ENCODE results near the gene METTL24.
"Not testable (repeated sequence)": the region's sequence is repeated elsewhere in the genome, so short reads cannot be mapped to it uniquely, and the experiment has no call there.

METTL24 gene

DNA sequence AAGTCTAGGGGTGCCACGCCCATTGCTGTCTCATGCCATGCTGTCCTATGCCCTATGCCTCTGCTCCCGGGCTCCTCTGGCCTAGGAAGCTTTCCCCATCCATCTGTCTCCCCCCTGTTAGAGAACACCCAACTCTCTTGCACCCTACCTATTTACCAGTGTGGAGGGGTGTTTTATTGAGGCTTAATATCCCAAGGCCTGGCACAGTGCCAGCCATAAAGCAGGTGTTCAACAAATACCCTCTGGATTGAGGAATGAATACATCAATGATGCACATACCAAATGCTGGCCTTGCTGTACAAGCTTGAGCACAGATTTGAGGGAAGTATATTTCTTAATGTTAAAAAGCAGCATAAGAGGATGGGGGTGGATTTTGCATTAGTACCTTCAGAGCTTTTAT, 38.3 kb downstream of the METTL24 start:
- H3K36me3 Mint-ChIP-seq: peaks cover 3% of the 10 kb centered on the region
- no peaks in the 10 kb centered on the region for H3K9me3 Mint-ChIP-seq (ENCODE audit: low read depth)
- H3K27me3 Mint-ChIP-seq: no peaks in the 10 kb centered on the region
- no peak overlapping the region for H3K27ac Mint-ChIP-seq
- H3K4me3 Mint-ChIP-seq: no peak overlapping the region
- peaks cover 14% of the 10 kb centered on the region for H3K4me1 Mint-ChIP-seq (ENCODE audit: low read depth)

DNA sequence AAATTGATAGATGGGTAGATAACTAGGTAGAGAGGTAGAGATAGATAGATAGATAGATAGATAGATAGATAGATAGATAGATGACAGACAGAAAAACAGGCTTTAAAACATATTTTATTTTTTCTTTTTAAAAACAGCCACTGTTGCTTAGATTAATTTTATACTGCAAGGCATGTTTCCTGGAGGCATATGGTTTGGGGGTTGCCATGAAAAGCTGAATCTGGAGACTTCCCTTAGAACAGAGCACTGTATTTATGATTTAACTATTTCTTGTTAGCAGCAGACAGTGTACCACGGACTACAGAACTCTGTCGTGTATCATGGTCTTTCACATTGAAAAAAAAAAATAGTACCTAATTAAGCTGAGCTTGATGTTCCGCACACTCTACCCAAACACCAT, 38.8 kb downstream of the METTL24 start:
- Mint-ChIP-seq H3K27ac (no peak overlapping the region), H3K9me3 (ENCODE audit: low read depth) (no peaks in the 10 kb centered on the region), H3K27me3 (no peaks in the 10 kb centered on the region), H3K36me3 (peaks cover 3% of the 10 kb centered on the region), H3K4me1 (ENCODE audit: low read depth) (peaks cover 11% of the 10 kb centered on the region), H3K4me3 (no peak overlapping the region)

DNA sequence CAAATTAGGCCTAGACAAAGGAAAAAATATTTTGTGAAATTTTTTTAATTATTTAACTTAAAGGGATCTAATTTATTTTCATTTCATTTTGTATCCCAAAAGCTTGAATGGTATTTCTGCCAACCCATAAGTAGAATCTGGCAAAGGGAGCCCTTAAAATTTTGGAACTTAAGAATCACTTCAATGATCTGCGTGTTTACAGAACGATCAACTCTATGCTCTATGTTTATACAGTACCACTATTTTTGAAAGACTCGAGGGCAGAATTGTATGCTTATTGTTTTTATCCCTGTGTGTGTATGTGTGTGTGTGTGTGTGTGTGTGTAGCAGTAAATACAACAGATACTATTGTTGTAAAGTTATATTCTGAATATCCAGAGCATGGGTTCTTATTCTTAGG, 39.2 kb downstream of the METTL24 start:
- no peaks in the 10 kb centered on the region for H3K27me3 Mint-ChIP-seq
- H3K27ac Mint-ChIP-seq: no peak overlapping the region
- H3K4me3 Mint-ChIP-seq: no peak overlapping the region
- no peaks in the 10 kb centered on the region for H3K9me3 Mint-ChIP-seq (ENCODE audit: low read depth)
- peaks cover 10% of the 10 kb centered on the region for H3K4me1 Mint-ChIP-seq (ENCODE audit: low read depth)
- peaks cover 3% of the 10 kb centered on the region for H3K36me3 Mint-ChIP-seq

DNA sequence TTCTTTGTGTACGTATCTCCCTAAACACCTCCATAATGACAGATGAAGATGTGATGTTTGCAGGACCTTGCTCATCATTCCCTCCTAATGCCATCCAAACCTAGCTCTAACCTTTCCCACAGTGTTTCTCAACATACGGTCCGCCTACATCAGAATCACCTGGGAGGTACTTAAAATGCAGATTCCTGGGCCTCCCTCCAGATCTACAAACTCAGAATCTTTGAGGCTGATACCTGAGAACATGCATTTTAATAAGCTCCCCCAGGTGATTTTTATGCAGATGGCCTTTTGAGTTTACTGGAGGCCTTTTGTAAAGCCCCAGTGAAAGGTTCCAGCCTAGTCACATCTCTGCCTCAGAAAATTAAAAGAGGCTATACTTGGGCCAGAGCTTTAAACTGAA, 40.5 kb downstream of the METTL24 start:
- no peak overlapping the region for H3K27ac Mint-ChIP-seq
- no peaks in the 10 kb centered on the region for H3K27me3 Mint-ChIP-seq
- H3K36me3 Mint-ChIP-seq: peaks cover 3% of the 10 kb centered on the region
- H3K4me3 Mint-ChIP-seq: no peak overlapping the region
- no peaks in the 10 kb centered on the region for H3K9me3 Mint-ChIP-seq (ENCODE audit: low read depth)
- peaks cover 3% of the 10 kb centered on the region for H3K4me1 Mint-ChIP-seq (ENCODE audit: low read depth)

DNA sequence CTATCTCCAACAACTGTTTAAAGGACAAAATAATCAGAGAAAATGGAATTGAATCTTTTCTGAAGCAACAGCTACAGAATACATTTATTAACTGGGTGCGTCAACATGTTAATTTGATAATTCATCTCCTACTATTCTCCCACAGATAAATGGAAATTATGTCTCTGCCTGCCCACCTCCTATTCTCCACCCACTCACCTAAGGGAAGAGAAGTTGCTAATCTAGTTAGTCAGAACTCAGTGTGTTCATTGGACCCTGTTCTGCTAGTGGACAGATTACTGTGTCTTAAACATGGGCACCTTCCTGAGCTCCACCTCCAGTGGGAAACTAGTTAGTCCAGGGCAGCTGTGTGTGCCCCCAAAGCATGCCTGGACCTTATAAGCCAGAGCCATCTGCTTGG, 41.0 kb downstream of the METTL24 start:
- no peaks in the 10 kb centered on the region for H3K9me3 Mint-ChIP-seq (ENCODE audit: low read depth)
- H3K4me3 Mint-ChIP-seq: no peak overlapping the region
- peaks cover 3% of the 10 kb centered on the region for H3K36me3 Mint-ChIP-seq
- H3K4me1 Mint-ChIP-seq (ENCODE audit: low read depth): peaks cover 1% of the 10 kb centered on the region
- H3K27ac Mint-ChIP-seq: no peak overlapping the region
- no peaks in the 10 kb centered on the region for H3K27me3 Mint-ChIP-seq

DNA sequence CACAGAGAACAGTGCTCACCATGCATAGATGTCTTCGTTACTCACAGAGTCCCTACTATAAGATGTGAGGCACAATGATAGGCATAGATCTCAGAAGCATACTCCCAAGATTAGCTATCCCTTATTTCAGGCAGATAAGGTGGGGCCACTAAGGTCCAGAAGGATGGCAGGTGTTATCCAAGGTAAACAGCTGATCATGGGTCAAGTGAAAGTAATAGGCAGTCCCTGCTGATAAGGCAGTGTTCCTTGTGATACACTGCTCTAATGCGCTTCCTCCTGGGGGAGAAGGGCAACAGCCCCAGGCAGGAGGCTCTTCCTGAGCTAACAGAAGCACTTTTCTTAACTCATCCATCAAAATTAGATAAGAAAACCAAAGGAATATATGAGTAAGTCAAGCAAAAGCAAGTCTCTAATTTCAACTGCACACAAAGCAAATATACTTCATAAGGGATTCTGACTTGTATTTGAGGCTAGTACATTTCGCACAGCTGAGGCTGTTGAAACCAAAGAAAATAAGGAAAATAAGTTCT, 42.2 kb downstream of the METTL24 start:
- no peaks in the 10 kb centered on the region for H3K27me3 Mint-ChIP-seq
- H3K27ac Mint-ChIP-seq: no peak overlapping the region
- no peaks in the 10 kb centered on the region for H3K9me3 Mint-ChIP-seq (ENCODE audit: low read depth)
- peaks cover 3% of the 10 kb centered on the region for H3K36me3 Mint-ChIP-seq
- no peaks in the 10 kb centered on the region for H3K4me1 Mint-ChIP-seq (ENCODE audit: low read depth)
- no peak overlapping the region for H3K4me3 Mint-ChIP-seq

DNA sequence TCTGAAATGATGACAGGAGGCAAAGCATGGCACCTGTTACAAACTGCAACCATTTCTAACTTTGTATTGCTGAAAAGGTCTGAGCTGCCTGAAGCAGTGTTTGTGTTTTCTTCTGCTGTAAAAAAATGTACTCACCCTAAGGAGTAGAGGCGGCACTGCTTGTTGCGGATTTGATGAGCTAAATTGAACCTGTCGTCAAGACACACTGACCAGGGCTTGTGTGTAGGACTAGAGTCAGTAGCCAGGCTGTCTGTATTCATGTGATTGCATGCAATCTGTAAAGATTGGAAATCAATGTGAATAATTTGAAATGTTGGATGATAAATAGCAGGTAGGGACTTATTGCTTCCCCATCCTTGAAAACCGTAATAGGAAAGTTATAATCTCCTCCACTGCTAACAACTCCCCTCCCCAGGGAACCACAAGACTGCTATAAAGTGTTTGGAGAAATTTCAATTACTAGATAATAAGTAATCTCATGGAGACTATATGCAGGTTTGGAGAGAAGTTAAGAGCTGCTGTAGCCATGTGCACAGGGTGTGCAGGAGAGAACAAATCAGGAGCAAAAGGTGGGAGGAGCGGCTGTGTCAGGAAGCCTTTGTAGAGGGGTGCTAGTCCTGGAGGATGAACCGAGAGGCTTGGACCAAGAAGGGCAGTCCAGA, 42.8 kb downstream of the METTL24 start:
- no peaks in the 10 kb centered on the region for H3K27me3 Mint-ChIP-seq
- no peaks in the 10 kb centered on the region for H3K9me3 Mint-ChIP-seq (ENCODE audit: low read depth)
- no peak overlapping the region for H3K27ac Mint-ChIP-seq
- no peaks in the 10 kb centered on the region for H3K4me1 Mint-ChIP-seq (ENCODE audit: low read depth)
- peaks cover 5% of the 10 kb centered on the region for H3K36me3 Mint-ChIP-seq
- no peak overlapping the region for H3K4me3 Mint-ChIP-seq

DNA sequence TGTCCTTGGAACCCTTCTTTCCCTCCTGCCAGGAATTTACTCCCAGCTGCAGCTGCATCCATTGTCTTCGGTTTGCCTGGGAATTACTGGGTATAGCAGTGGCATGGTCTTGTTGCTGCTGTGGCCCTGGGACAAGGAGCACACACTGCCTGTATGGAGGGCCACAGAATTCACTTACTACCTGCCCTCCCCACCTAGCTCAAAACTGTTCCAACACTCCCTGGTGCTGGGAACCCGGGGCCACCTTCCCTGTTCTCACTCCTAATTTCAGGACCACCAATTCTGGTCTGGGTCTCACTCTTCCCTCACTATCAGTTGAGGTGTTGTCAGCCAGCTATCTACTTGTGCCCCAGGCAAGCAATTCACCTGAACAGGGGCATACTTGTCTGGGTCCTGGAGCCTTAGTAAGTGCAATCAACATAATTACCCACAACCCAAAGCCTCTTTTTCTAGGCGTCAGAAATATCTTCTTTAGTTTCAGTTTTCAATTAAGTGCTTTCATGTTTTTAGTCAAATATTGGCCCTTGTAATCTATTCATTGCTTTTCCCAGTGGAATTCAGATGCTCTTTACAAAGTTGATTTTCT, 47.2 kb downstream of the METTL24 start:
- H3K9me3 Mint-ChIP-seq (ENCODE audit: low read depth): peaks cover 10% of the 10 kb centered on the region
- no peaks in the 10 kb centered on the region for H3K4me1 Mint-ChIP-seq (ENCODE audit: low read depth)
- H3K27ac Mint-ChIP-seq: no peak overlapping the region
- no peaks in the 10 kb centered on the region for H3K27me3 Mint-ChIP-seq
- H3K4me3 Mint-ChIP-seq: no peak overlapping the region
- peaks cover 8% of the 10 kb centered on the region for H3K36me3 Mint-ChIP-seq

DNA sequence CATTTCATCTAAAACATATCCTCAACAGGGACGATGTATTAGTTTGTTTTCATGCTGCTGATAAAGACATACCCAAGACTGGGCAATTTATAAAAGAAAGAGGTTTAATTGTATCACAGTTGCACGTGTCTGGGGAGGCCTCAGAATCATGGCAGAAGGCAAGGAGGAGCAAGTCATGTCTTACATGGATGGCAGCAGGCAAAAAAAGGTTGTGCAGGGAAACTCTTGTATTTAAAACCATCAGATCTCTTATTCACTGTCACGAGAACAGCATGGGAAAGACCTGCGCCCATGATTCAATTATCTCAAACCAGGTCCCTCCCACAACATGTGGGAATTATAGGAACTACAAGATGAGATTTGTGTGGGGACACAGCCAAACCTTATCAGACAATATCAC, 48.7 kb downstream of the METTL24 start:
- not testable (repeated sequence) for H3K27ac Mint-ChIP-seq; H3K36me3 Mint-ChIP-seq; H3K4me3 Mint-ChIP-seq; H3K27me3 Mint-ChIP-seq; H3K4me1 Mint-ChIP-seq (ENCODE audit: low read depth)
- H3K9me3 Mint-ChIP-seq (ENCODE audit: low read depth): peaks cover 10% of the 10 kb centered on the region

DNA sequence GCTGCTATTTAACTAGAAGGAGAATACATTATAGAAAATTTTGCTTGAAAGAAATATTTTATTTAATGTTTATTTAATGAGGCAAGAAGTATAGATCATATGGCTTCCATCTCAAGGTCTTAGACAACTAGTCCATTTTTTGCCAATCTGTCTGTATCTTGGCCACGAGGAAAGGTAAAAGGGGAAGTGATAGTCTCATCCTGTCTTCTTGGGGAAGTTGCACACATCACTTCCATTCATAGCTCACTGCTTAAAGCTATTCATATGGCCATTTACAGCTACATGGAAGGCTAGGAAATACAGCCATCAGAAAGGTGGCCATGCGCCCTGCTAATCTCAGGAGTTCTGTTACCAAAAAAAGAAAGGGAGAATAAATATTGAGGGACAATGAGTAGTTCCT, 50.8 kb downstream of the METTL24 start:
- Mint-ChIP-seq H3K4me1 (ENCODE audit: low read depth) (peaks cover 9% of the 10 kb centered on the region), H3K36me3 (peaks cover 8% of the 10 kb centered on the region), H3K27me3 (no peaks in the 10 kb centered on the region), H3K27ac (no peak overlapping the region), H3K9me3 (ENCODE audit: low read depth) (peaks cover 10% of the 10 kb centered on the region), H3K4me3 (no peak overlapping the region)

DNA sequence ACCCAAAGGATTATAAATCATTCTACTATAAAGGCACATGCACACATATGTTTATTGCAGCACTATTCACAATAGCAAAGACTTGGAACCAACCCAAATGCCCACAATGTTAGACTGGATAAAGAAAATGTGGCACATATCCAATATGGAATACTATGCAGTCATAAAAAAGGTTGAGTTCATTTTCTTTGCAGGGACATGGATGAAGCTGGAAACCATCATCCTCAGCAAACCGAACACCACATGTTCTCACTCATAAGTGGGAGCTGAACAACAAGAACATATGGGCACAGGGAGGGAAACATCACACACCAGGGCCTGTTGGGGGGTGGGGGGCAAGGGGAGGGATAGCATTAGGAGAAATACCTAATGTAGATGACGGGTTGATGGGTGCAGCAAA, 52.3 kb downstream of the METTL24 start:
- H3K27ac Mint-ChIP-seq; H3K4me3 Mint-ChIP-seq; H3K36me3 Mint-ChIP-seq; H3K4me1 Mint-ChIP-seq (ENCODE audit: low read depth); H3K27me3 Mint-ChIP-seq: not testable (repeated sequence)
- peaks cover 10% of the 10 kb centered on the region for H3K9me3 Mint-ChIP-seq (ENCODE audit: low read depth)

DNA sequence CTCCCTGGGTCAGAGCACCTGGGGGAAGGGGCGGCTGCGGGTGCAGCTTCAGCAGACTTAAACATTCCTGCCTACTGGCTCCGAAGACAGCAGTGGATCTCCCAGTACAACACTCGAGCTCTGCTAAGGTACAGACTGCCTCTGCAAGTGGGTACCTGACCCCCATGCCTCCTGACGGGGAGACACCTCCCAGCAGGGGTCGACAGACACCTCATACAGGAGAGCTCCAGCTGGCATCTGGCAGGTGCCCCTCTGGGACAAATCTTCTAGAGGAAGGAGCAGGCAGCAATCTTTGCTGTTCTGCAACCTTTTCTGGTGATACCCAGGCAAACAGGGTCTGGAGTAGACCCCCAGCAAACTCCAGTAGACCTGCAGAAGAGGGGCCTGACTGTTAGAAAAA, 54.5 kb downstream of the METTL24 start:
- not testable (repeated sequence) for H3K4me3 Mint-ChIP-seq; H3K27ac Mint-ChIP-seq; H3K36me3 Mint-ChIP-seq; H3K9me3 Mint-ChIP-seq (ENCODE audit: low read depth); H3K27me3 Mint-ChIP-seq; H3K4me1 Mint-ChIP-seq (ENCODE audit: low read depth)

DNA sequence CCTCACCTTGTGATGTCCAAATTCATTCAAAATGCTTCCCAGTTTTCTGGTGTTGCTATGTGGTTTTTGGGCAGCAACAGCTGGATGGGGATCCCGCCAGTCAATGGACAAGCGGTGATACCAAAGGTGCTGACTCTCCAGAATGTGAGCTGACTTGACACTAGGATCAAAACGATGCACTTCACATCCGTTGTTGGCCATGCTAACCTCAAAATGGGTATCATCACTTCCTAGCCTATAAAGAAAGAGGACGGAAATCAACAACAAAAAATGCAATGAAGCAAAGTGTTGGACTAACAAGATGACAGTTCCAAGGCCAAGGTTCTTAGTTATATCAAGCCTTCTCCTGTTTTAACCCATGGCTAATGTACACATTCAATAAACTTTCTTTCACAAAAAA, 59.2 kb downstream of the METTL24 start:
- Mint-ChIP-seq H3K27me3 (no peaks in the 10 kb centered on the region), H3K4me3 (no peak overlapping the region), H3K36me3 (no peaks in the 10 kb centered on the region), H3K27ac (no peak overlapping the region), H3K9me3 (ENCODE audit: low read depth) (no peaks in the 10 kb centered on the region), H3K4me1 (ENCODE audit: low read depth) (peaks cover 23% of the 10 kb centered on the region)

DNA sequence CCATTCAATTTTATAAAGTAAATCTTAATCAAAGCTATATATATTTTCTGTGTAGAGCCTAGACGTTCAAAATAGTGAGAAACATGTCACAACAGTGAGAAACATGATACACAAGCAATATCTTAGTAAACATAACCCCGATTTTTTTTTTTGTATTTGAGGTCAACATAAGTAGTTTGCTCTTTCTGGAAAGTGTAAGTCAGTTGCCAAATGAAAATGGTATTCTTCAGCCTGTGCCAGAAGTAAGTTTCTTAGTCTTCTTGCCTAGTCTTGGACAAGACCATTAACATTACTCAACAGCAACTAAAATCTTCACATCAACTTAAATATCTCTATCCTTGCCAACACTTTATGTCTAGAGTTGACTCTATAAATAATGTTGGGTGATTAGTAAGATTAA, 59.7 kb downstream of the METTL24 start:
- H3K9me3 Mint-ChIP-seq (ENCODE audit: low read depth): no peaks in the 10 kb centered on the region
- H3K36me3 Mint-ChIP-seq: no peaks in the 10 kb centered on the region
- H3K4me1 Mint-ChIP-seq (ENCODE audit: low read depth): peaks cover 23% of the 10 kb centered on the region
- no peaks in the 10 kb centered on the region for H3K27me3 Mint-ChIP-seq
- H3K4me3 Mint-ChIP-seq: no peak overlapping the region
- H3K27ac Mint-ChIP-seq: no peak overlapping the region

DNA sequence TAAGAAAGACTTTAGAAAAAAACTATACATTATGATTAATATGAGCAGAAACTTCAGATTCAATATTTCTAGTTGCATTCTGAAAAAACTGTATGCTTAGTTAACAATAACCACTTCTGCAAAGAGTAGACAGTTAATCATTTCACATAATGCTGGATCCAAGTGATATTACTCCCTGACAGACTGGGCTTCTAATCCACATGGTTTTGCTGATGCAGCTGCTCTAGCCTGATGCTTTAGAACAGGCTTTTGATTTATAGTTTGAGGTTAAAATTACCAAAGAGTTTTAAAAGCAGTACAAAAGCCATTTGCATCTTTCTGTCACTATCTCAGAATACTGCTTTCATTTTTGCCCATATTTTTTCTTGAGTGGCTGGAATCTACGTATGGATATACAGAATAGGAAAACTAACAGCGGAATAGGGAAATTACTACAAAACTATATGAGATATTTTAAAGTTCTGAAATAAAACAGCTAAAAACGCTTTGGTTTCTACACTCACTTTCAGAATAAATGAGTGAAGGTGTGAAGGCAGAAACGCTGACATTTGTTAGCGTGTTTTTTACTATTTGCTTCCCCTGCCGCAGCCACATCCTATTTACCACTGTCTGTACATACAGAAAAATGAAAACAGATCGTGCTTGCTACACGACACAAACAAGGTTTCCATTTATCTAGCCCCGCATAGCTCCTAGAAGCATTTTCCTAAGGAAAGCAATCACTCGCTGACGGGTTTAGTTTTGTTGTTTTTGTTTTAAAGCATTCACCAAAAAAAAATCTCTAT, 61.7 kb downstream of the METTL24 start:
- H3K36me3 Mint-ChIP-seq: peaks cover 2% of the 10 kb centered on the region
- H3K27ac Mint-ChIP-seq: no peak overlapping the region
- peaks cover 23% of the 10 kb centered on the region for H3K4me1 Mint-ChIP-seq (ENCODE audit: low read depth)
- H3K4me3 Mint-ChIP-seq: peak overlapping the region; percentile 59
- no peaks in the 10 kb centered on the region for H3K27me3 Mint-ChIP-seq
- H3K9me3 Mint-ChIP-seq (ENCODE audit: low read depth): peaks cover 3% of the 10 kb centered on the region
